Mucosa of descending colon (tissue), 3 donors: ENCODE measurements around the gene VCY. TPM values are rescaled to one million over a fixed set of nuclear protein-coding genes. Genes with fewer than 3 reads are reported as not detected.
"Not testable (repeated sequence)": the region's sequence is repeated elsewhere in the genome, so short reads cannot be mapped to it uniquely, and the experiment has no call there.

ENCODE experiments used
- ATAC-seq: fragments of 200-7000 bp; cut with Tn5 transposase; one replicate; pipeline ENCODE4 v1.9.1; 2020; ENCODE audit warnings: mild to moderate bottlenecking, moderate library complexity
- DNase-seq, 3 donors: peaks; one replicate each; pipeline ENCODE4 v3.0.0-alpha.2; 2020
- H3K36me3 ChIP-seq: fragments of 200-600 bp; one replicate; pipeline ENCODE4 v1.8.0; 2021; ENCODE audit warnings: low read depth, mild to moderate bottlenecking
- H3K4me1 ChIP-seq: fragments of 200-600 bp; one replicate; pipeline ENCODE4 v1.8.0; 2021; ENCODE audit warnings: low read depth, mild to moderate bottlenecking
- H3K4me3 ChIP-seq: fragments of 200-600 bp; one replicate; pipeline ENCODE4 v1.8.0; 2021; ENCODE audit warnings: mild to moderate bottlenecking
- H3K9me3 ChIP-seq: fragments of 200-600 bp; one replicate; pipeline ENCODE4 v1.8.0; 2021; ENCODE audit warnings: mild to moderate bottlenecking
- intact Hi-C, 2 donors: fragments of 100-400 bp; cut with DNase I in 1 of 2; cut with micrococcal nuclease in 1 of 2; formaldehyde crosslinking; loops; one replicate each; pipeline versions ENCODE4 v1.11.0 to v1.11.1; 2022; cut with DNase I, micrococcal nuclease
- long read RNA-seq, 2 donors: library from polyadenylated mRNA; unstranded; transcript quantifications; one replicate each; pipeline ENCODE4 v2.0.0, GENCODE V29; 2019 to 2021
- total RNA-seq, 3 donors: library from RNA; stranded (reverse); fragmentation: NEBNext Ultra II Directional in 2 of 3; extraction: Animal tissue kit (Norgen Biotek cat#: 25700) in 2 of 3; gene quantifications; one replicate each; pipeline versions ENCODE4 v1.2.1 to v1.2.4, GENCODE V29; 2021 to 2023
- donor health status: DM: no; HTN: no; CAD: no; lungs with moderate emphysema.
- donor health status: DM: no; HTN: no; CAD: no.
- donor health status: DM: no; HTN: yes; CAD: no.

The VCY gene
- total RNA-seq, result not detected
- long read RNA-seq, donor 1, result 0 reads
- long read RNA-seq, donor 2, result 0 reads

GRCh38 chrY:13986373-13986772, at the start of gene VCY:
VCY (minus strand) TSS chrY:13986473; CDS start chrY:13986440, 33 bp downstream.
- DNase-seq, ATAC-seq, H3K9me3 ChIP-seq, H3K36me3 ChIP-seq, H3K4me1 ChIP-seq, intact Hi-C loops, H3K4me3 ChIP-seq: not testable (repeated sequence)

- H3K4me3 ChIP-seq, H3K4me1 ChIP-seq, ATAC-seq, H3K9me3 ChIP-seq, H3K36me3 ChIP-seq, intact Hi-C loops, DNase-seq: not testable (repeated sequence)
Measured at GRCh38 chrY:14030395-14030794, 44.1 kb upstream of the VCY start.

GRCh38 chrY:14011916-14012315, 25.6 kb upstream of the VCY start:
- ATAC-seq, H3K9me3 ChIP-seq, H3K4me3 ChIP-seq, H3K4me1 ChIP-seq, DNase-seq, H3K36me3 ChIP-seq, intact Hi-C loops: not testable (repeated sequence)

- intact Hi-C loops, result not testable (repeated sequence)
Measured at GRCh38 chrY:13942406-13942805, 43.9 kb downstream of the VCY start.

More at GRCh38 chrY:13942406-13942805, 43.9 kb downstream of the VCY start:
- not testable (repeated sequence) for H3K4me1 ChIP-seq, H3K36me3 ChIP-seq, DNase-seq, ATAC-seq, H3K9me3 ChIP-seq, H3K4me3 ChIP-seq

Other genes starting within 250 kb of the VCY start
- not detected for gene VCY1B, start 69.8 kb upstream of the VCY start, total RNA-seq